GM12878 (cell line): ENCODE results near the gene MXRA7. TPM values are rescaled to one million over a fixed set of nuclear protein-coding genes. Genes with fewer than 3 reads are reported as not detected.
A peak's percentile ranks its signal among the peaks of the same experiment; 100 is the strongest.
"Not testable (repeated sequence)": the region's sequence is repeated elsewhere in the genome, so short reads cannot be mapped to it uniquely, and the experiment has no call there.

Source experiments
- ATAC-seq: fragments of 200-7000 bp; cut with Tn5 transposase; 3 replicates; pipeline ENCODE4 v1.9.1; 2020; ENCODE audit warnings: mild to moderate bottlenecking, moderate library complexity
- BruUV-seq: library from RNA; stranded (reverse); fragments of 400-500 nt; replicated peaks from 2 replicates; lab custom pipeline; 2021; lab: Mats Ljungman, UMichigan
- CTCF ChIA-PET: fragments of 300-600 bp; sonication (Branson Sonifier 250); formaldehyde crosslinking; extraction: SDS; loops from one replicate; lab custom pipeline; 2021; ENCODE audit warnings: inconsistent platforms; lab: Yijun Ruan, JAX
- POLR2A ChIA-PET: fragments of 350-600 bp; formaldehyde crosslinking; extraction: SDS; loops from one replicate; lab custom pipeline; 2021; ENCODE audit warnings: inconsistent platforms; lab: Charles Lee
- RAD21 ChIA-PET: fragments of 300-600 bp; sonication (Branson Sonifier 250); formaldehyde crosslinking; loops from one replicate; lab custom pipeline; 2023; ENCODE audit warnings: antibody characterized with exemption; ENCODE audit not compliant: unreplicated experiment; lab: Charles Lee
- SMC1A ChIA-PET: fragments of 300-600 bp; sonication (Branson Sonifier 250); formaldehyde crosslinking; loops from one replicate; lab custom pipeline; 2023; ENCODE audit not compliant: unreplicated experiment, uncharacterized antibody; lab: Charles Lee
- DNase-seq: peaks from one replicate; pipeline ENCODE4 v3.0.0-alpha.2; 2011; ENCODE audit warnings: low read depth, low spot score
- FAIRE-seq: peaks from 3 replicates; lab custom pipeline; 2011; peaks lifted over from hg19 to GRCh38; lab: Jason Lieb, UNC
- H2AFZ ChIP-seq: 2 replicates; pipeline ENCODE4 v1.6.0; 2011; ENCODE audit warnings: low read depth, low read length, control low read depth; ENCODE audit not compliant: control insufficient read depth
- H3K27ac ChIP-seq: 2 replicates; pipeline ENCODE4 v1.5.1; 2011; ENCODE audit warnings: control low read depth; ENCODE audit not compliant: control insufficient read depth, insufficient read depth
- H3K27me3 ChIP-seq, 2 experiments: replicated peaks in 1 of 2; 2 replicates each; pipeline versions ENCODE4 v1.6.0 to v1.6.1; 2011; ENCODE audit warnings: low read length in 1 of 2; ENCODE audit not compliant: control insufficient read depth in 2 of 2, insufficient read depth in 2 of 2
- H3K36me3 ChIP-seq, 2 experiments: 2 replicates each; pipeline ENCODE4 v1.5.1; 2011; ENCODE audit warnings: low read length in 1 of 2; ENCODE audit not compliant: control insufficient read depth in 2 of 2, insufficient read depth in 2 of 2
- H3K4me1 ChIP-seq: 2 replicates; pipeline ENCODE4 v1.6.1; 2011; ENCODE audit warnings: mild to moderate bottlenecking, low read length, moderate library complexity, mixed read lengths; ENCODE audit not compliant: control insufficient read depth, insufficient read depth
- H3K4me2 ChIP-seq: 2 replicates; pipeline ENCODE4 v1.6.0; 2011; ENCODE audit warnings: control low read depth; ENCODE audit not compliant: control insufficient read depth, insufficient read depth
- H3K4me3 ChIP-seq: fragments of 200-600 bp; sonication (generic); 2 replicates; pipeline ENCODE4 v1.5.1; 2016
- H3K79me2 ChIP-seq: 2 replicates; pipeline ENCODE4 v1.6.0; 2011; ENCODE audit warnings: low read length; ENCODE audit not compliant: control insufficient read depth, insufficient read depth
- H3K9ac ChIP-seq: 2 replicates; pipeline ENCODE4 v1.8.0; 2011; ENCODE audit warnings: low read length, control low read depth, mixed read lengths; ENCODE audit not compliant: control insufficient read depth, insufficient read depth
- H3K9me3 ChIP-seq: replicated peaks from 3 replicates; pipeline ENCODE4 v1.5.1; 2011; ENCODE audit warnings: mild to moderate bottlenecking, low read length; ENCODE audit not compliant: control insufficient read depth, insufficient read depth
- H4K20me1 ChIP-seq: 2 replicates; pipeline ENCODE4 v1.6.0; 2011; ENCODE audit not compliant: control insufficient read depth, insufficient read depth
- JUNB ChIP-seq: IDR thresholded peaks from 2 replicates; pipeline ENCODE4 v1.6.1; 2016; ENCODE audit warnings: antibody characterized with exemption, mild to moderate bottlenecking
- PKNOX1 ChIP-seq: fragments of 450-650 bp; IDR thresholded peaks from 2 replicates; pipeline ENCODE4 v1.6.1; 2016; ENCODE audit warnings: mild to moderate bottlenecking
- RB1 ChIP-seq: fragments of 450-650 bp; formaldehyde crosslinking; IDR thresholded peaks from 2 replicates; pipeline ENCODE4 v1.6.1; 2017; ENCODE audit warnings: mild to moderate bottlenecking, borderline replicate concordance
- RUNX3 ChIP-seq: IDR thresholded peaks from 2 replicates; pipeline ENCODE4 v1.6.1; 2012; ENCODE audit warnings: low read length, inconsistent platforms
- WGBS: methylation state at CpG from one replicate; pipeline ENCODE4 v1.1.6; 2016; ENCODE audit warnings: low lambda C conversion rate; ENCODE audit not compliant: insufficient replicate concordance, insufficient coverage; ENCODE audit errors: missing lambda C conversion rate; 5-methylcytosine and 5-hydroxymethylcytosine counted together
- in situ Hi-C: fragments of 300-500 bp; cut with MboI; formaldehyde crosslinking; loops from 9 replicates; pipeline ENCODE4 v1.14.3; 2018; ENCODE audit warnings: mixed read lengths
- intact Hi-C: fragments of 100-400 bp; cut with micrococcal nuclease; formaldehyde crosslinking; loops from one replicate; pipeline ENCODE4 v1.14.2; 2022; ENCODE audit not compliant: unreplicated experiment
- polyA plus RNA-seq, 11 experiments: library from polyadenylated mRNA; depleted of rRNA in 4 of 11; unstranded in 6 of 11; stranded (reverse) in 5 of 11; fragments of >200 nt; fragmentation: Nextera tagmentation in 4 of 11; fragmentation: Illumina TruSeq in 1 of 11; extraction: Ambion mirVana in 4 of 11; extraction: Trizol in 1 of 11; gene quantifications; 1 replicate in 1 of 11; 2 replicates in 10 of 11; pipeline versions ENCODE4 v1.2.1 to v1.2.3, GENCODE V29; 2011 to 2016; ENCODE audit warnings: inconsistent platforms in 2 of 11, missing spikeins in 2 of 11, low read depth in 1 of 11
- total RNA-seq, 4 experiments: library from RNA; depleted of rRNA in 3 of 4; stranded (reverse); fragments of >200 nt in 3 of 4; fragmentation: Illumina TruSeq in 1 of 4; extraction: Trizol in 1 of 4; gene quantifications; 2 replicates each; pipeline versions ENCODE4 v1.2.1 to v1.2.3, GENCODE V29; 2013 to 2021

The MXRA7 gene
- total and polyA plus RNA-seq, 10 of the 15 experiments (the other 5 are each of a cell fraction or from before 2014, with no cell fraction given): 0.03 to 2.0 (median 0.33) TPM

DNA sequence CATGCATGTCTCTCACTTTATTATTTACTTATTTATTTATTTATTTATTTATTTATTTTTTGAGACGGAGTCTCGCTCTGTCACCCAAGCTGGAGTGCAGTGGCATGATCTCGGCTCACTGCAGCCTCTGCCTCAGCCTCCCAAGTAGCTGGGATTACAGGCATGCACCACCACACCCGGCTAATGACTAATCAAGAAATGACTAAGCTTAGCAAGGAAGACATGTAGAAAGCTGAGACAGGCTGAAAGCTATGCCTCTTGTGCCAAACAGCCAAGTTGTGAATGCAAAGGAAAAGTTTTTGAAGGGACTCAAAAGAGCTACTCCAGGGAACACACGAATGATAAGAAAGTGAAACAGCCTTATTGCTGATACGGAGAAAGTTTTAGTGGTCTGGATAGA is 35.0 kb upstream of the MXRA7 start:
- CTCF ChIA-PET: interaction anchor here (1.2 kb wide), 1 partner anchor 18 kb away, joined by 5 read pairs; no protein-coding TSS in a partner anchor
- H3K36me3 ChIP-seq, H3K9ac ChIP-seq, in situ Hi-C loops, FAIRE-seq, POLR2A ChIA-PET, H3K27me3 ChIP-seq, H3K4me3 ChIP-seq, H3K9me3 ChIP-seq, H3K4me2 ChIP-seq, H3K79me2 ChIP-seq, H2AFZ ChIP-seq, ATAC-seq, DNase-seq, intact Hi-C loops, H4K20me1 ChIP-seq, RAD21 ChIA-PET, H3K4me1 ChIP-seq, BruUV-seq, H3K27ac ChIP-seq: not testable (repeated sequence)
- 92% methylated on average over 6 of the region's 6 CpGs for WGBS
- SMC1A ChIA-PET: interaction anchor here (0.6 to 1.0 kb wide), 2 partner anchors 20 to 306 kb away, joined by 3 read pairs; no protein-coding TSS in a partner anchor

DNA sequence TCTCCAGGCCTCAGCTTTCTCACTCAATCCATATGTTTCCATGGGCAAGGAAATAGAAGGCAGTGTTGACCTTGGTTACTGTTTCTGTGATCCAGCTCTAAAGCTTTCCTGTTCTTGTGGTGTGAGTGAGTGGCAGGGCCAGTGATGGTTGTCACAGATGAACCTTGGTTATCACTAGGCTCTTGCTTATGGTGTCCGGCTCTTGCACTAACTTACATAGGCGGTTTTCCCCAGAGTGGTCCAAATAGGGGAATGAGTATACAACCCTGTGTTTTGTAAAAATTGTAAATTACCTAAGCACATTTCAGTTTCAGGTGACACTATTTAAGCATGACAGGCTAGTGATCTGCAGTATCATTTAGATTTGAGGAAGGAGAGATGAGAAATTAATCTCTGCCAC is 34.0 kb upstream of the MXRA7 start:
- H3K4me2 ChIP-seq: no peak overlapping the region
- peaks cover 0 to 9% of the 10 kb centered on the region in 2 experiments; a peak in 3 of 4 replicates for H3K36me3 ChIP-seq
- H2AFZ ChIP-seq: no peak overlapping the region
- H3K27ac ChIP-seq: no peak overlapping the region
- no peak for DNase-seq
- POLR2A ChIA-PET: no interaction called here
- in situ Hi-C loops (no loop called here), intact Hi-C loops (no loop called here)
- RAD21 ChIA-PET: no interaction called here
- H3K4me3 ChIP-seq: no peak overlapping the region
- no peaks in the 10 kb centered on the region for H3K27me3 ChIP-seq
- ATAC-seq: peak; percentile 71
- SMC1A ChIA-PET: no interaction called here
- H3K9ac ChIP-seq: no peak overlapping the region
- no peaks in the 10 kb centered on the region for H3K4me1 ChIP-seq
- no peaks in the 10 kb centered on the region for H3K9me3 ChIP-seq
- no peaks in the 10 kb centered on the region for H3K79me2 ChIP-seq
- CTCF ChIA-PET: no interaction called here
- TF ChIP-seq RB1: no peak
- peak; percentile 57 for TF ChIP-seq PKNOX1
- TF ChIP-seq RUNX3: peak; percentile 16; the same call in 1 of the 2 replicates
- peak; percentile 51; the same call in 1 of the 2 replicates for TF ChIP-seq JUNB
- no TSS peak for BruUV-seq
- FAIRE-seq: no peak
- no peaks in the 10 kb centered on the region for H4K20me1 ChIP-seq
- 98% methylated on average over 2 of the region's 2 CpGs for WGBS
